ENCODE results near the gene USP48.
"Not testable (repeated sequence)": the region's sequence is repeated elsewhere in the genome, so short reads cannot be mapped to it uniquely, and the experiment has no call there.

The USP48 gene

DNA sequence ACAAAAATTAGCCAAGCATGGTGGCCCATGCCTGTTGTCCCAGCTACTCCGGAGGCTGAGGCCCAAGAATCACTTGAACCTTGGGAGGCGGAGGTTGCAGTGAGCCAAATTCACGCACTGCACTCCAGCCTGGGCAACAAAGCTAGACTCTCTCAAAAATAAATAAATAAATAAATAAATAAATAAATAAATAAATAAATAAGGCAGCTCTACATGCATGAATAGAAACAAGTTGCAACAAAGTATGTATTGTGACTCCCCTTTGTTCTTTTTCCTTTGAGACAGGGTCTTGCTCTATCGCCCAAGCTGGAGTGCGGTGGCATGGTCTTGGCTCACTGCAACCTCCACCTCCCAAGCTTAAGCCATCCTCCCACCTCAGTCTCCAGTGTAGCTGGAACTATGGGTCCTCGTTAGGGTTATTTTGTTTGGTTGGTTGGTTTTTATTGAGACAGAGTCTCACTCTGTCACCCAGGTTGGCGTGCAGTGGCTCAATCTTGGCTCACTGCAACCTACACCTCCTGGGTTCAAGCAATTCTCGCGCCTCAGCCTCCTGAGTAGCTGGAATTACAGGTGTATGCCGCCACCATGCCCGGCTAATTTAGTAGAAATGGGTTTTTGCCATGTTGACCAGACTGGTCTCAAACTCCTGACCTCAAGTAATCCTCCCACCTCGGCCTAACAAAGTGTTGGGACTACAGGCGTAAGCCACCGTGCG lies 8.0 kb downstream of the USP48 start:
- DNase-seq (ENCODE audit: low read depth in 2 of 2): no peak

GRCh38 chr1:21773585-21773984 lies 9.4 kb downstream of the USP48 start:
- DNase-seq (ENCODE audit: low read depth in 2 of 2): no peak

DNA sequence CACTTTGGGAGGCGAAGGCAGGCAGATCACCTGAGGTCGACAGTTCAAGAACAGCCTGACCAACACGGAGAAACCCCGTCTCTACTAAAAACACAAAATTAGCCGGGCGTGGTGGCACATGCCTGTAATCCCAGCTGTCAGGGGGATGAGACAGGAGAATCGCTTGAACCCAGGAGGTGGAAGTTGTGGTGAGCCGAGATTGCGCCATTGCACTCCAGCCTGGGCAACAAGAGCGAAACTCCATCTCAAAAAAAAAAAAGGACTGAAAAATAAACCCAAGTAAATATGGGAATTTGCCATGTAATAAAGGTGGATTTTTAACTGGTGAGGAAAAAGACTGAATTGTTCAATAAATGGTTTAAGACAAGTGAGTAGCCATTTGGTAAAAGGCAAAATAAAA lies 11.3 kb downstream of the USP48 start:
- not testable (repeated sequence) for DNase-seq (ENCODE audit: low read depth in 2 of 2)

DNA sequence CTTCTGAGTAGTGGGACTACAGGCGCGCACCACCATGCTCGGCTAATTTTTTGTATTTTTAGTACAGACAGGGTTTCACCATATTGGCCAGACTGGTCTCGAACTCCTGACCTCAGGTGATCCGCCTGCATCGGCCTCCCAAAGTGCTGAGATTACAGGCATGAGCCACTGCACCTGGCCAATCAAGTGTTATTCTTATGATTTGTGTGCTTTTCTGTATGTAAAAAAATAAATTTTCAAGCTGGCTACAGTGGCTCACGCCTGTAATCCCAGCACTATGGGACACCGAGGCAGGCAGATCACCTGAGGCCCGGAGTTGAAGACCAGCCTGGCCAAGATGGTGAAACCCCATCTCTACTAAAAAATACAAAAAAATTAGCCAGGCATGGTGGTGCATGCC lies 12.3 kb downstream of the USP48 start:
- not testable (repeated sequence) for DNase-seq (ENCODE audit: low read depth in 2 of 2)

DNA sequence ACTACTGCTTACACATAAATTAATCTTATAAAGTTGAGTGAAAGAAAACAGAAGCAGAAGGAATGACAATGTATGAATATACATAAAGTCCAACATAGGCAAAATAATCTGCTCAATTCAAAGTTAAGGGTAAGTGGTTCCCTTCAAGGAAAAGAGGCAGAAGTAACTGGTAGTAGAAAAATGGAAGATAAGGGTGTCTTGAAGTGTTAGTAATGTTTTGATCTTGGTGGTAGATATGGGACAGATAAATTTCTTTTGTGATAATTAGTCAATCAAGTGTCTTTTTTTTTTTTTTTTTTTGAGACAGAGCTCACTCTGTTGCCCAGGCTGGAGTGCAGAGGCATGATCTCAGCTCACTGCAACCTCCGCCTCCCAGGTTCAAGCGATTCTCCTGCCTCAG lies 12.7 kb downstream of the USP48 start:
- DNase-seq (ENCODE audit: low read depth in 2 of 2): no peak

GRCh38 chr1:21767106-21767505 lies 15.8 kb downstream of the USP48 start:
- not testable (repeated sequence) for DNase-seq (ENCODE audit: low read depth in 2 of 2)

GRCh38 chr1:21766210-21766609 lies 16.7 kb downstream of the USP48 start:
- DNase-seq (ENCODE audit: low read depth in 2 of 2): no peak

GRCh38 chr1:21764615-21765423 lies 18.1 kb downstream of the USP48 start:
- no peak for DNase-seq (ENCODE audit: low read depth in 2 of 2)

DNA sequence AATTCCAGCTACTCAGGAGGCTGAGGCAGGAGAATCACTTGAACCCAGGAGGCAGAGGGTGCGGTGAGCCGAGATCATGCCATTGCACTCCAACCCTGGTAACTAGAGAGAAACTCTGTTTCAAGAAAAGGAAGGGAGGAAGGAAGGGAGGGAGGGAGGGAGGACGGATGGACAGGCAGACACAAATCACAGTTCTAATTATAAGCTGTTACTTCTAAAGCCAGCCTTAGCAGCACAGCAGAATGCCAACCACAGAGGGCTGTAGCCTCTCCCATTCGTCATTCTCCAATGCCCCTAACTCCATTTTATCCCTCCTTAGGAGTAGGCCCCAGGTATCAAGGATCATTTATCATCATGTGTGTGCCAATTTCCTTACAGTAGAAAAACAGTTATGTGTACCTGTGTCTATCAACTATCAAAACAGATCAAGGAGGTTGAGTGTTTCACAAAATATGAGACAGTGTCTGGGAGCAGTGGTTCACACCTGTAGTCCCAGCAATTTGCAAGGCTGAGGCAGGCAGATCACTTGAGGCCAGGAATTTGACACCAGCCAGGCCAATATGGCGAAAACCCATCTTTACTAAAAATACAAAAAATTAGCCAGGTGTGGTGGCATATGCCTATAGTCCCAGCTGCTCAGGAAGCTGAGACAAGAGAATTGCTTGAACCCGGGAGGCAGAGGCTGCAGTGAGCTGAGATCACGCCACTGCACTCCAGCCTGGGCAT lies 19.1 kb downstream of the USP48 start:
- no peak for DNase-seq (ENCODE audit: low read depth in 2 of 2)

- no peak for DNase-seq (ENCODE audit: low read depth in 2 of 2)
Measured at GRCh38 chr1:21763236-21763635, 19.7 kb downstream of the USP48 start.

GRCh38 chr1:21762022-21762404 lies 20.9 kb downstream of the USP48 start:
- no peak for DNase-seq (ENCODE audit: low read depth in 2 of 2)

DNA sequence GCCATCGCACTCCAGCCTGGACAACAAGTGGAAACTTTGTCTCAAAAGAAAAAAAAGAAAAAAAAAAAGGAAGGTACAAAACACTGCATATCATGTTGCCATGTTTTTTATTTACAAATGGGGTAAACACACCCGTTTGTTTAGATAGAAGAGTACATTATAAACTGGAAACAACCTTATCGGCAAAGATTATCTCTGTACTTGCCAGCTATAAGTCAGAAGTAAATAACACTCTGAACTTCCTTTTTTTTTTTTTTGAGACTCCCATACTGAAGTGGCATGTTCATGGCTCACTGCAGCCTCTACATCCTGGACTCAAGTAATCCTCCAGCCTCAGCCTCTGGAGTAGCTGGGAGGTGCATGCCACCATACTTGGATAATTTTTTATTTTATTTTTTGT lies 21.9 kb downstream of the USP48 start:
- DNase-seq (ENCODE audit: low read depth in 2 of 2): no peak

DNA sequence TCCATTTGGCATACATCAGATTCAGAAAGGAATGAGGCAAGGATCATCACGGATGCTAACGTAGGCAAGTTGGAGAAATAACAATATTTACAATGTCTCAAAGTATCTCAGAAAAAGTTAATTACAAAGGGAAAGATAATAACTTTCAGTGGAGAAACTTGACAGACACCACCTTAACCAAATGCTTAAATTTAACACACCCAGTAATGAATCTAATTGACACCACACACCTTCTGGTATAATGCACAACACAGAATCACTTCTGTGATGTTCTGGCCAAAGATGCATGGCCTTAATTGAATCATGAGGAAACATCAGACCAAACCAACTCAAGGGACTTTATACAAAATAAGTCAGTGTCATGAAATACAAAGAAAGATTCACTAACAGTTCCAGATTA lies 23.1 kb downstream of the USP48 start:
- no peak for DNase-seq (ENCODE audit: low read depth in 2 of 2)

DNA sequence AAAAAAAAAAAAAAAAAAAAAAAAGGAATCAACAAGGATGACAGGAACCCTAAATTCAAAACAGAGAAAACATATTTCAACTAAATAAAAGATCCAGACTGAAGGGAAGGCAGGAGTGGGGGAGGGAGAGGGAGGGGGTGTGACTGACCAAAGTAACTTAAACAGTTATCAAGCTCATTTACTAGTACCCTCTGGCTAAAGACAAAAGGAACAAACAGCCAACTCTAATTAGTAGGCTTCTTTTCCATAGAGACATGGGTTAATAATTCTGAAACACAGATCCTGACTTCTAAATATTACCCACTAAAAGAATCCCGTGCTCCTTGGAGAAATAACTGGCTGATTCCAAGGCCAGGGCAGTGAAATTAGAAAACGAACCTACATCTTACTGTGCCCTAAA lies 23.8 kb downstream of the USP48 start:
- no peak for DNase-seq (ENCODE audit: low read depth in 2 of 2)

DNA sequence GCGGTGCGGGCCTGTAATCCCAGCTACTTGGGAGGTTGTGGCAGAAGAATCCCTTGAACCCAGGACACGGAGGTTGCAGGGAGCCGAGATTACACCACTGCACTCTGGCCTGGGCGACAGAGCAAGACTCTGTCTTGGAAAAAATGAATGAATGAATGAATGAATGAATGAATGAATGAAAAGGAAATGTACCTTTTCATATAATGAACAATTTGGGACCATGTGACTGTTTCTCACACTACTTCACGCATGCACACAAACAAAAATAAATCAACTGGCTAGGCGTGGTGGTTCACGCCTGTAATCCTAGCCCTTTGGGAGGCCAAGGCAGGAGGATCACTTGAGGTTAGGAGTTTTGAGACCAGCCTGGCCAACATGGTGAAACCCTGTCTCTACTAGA lies 24.3 kb downstream of the USP48 start:
- no peak for DNase-seq (ENCODE audit: low read depth in 2 of 2)

GRCh38 chr1:21756393-21757089 lies 26.4 kb downstream of the USP48 start:
- no peak for DNase-seq (ENCODE audit: low read depth in 2 of 2)

- no peak for DNase-seq (ENCODE audit: low read depth in 2 of 2)
Measured at GRCh38 chr1:21755067-21755466, 27.9 kb downstream of the USP48 start.

- no peak for DNase-seq (ENCODE audit: low read depth in 2 of 2)
Measured at GRCh38 chr1:21754583-21754982, 28.4 kb downstream of the USP48 start.

GRCh38 chr1:21752186-21752585 lies 30.8 kb downstream of the USP48 start:
- DNase-seq (ENCODE audit: low read depth in 2 of 2): no peak

DNA sequence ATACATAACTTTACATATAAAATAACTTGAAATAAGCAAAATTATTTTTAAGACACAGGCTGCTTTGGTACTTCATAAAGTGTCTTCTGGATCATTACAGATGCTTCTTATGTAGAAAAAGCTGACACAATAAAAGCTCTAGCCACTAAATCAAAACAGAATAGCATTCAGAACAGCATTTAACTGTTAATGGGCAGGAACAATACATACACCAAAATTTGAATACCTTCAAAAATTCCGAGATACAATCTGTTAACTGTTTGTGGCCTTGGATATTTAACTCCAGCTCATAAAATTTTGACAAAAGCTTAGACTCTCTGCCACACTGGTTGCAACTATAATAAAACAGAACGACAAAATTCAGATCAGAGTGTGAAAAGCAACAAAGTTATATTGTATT lies 31.7 kb downstream of the USP48 start:
- DNase-seq (ENCODE audit: low read depth in 2 of 2): no peak

- no peak for DNase-seq (ENCODE audit: low read depth in 2 of 2)
Measured at GRCh38 chr1:21750841-21751240, 32.1 kb downstream of the USP48 start.

- no peak for DNase-seq (ENCODE audit: low read depth in 2 of 2)
Measured at GRCh38 chr1:21749859-21750468, 33.0 kb downstream of the USP48 start.
